A549 treated with AZD2906 at 1 μM for 4 hours (cell line): ENCODE data around the gene RNF182. TPM values are rescaled to one million over a fixed set of nuclear protein-coding genes. Genes with fewer than 3 reads are reported as not detected.

Source experiments
- total RNA-seq: library from RNA; stranded (reverse); fragments of 200-300 nt; extraction: Qiagen RNA extraction; gene quantifications from 5 replicates; pipeline ENCODE4 v1.2.3, GENCODE V29; 2022

Gene RNF182
- total RNA-seq, result 2.6 to 3.2 TPM (median 3.1 TPM) in 5 replicates

GRCh38 chr6:13924949-13925881, at the start of gene RNF182:
RNF182 (plus strand) TSS chr6:13924952; CDS start chr6:13977120, 52,168 bp downstream.

Other genes with a start within 250 kb of the RNF182 start
- gene RANBP9, start 213.1 kb upstream of the RNF182 start, total RNA-seq, result 10.9 to 14.6 TPM (median 12.6 TPM) in 5 replicates
- 9.0 to 15.2 TPM (median 13.4 TPM) in 5 replicates for gene MCUR1, start 110.4 kb upstream of the RNF182 start, total RNA-seq
- 1.5 to 2.3 TPM (median 1.7 TPM) in 5 replicates for gene CD83, start 192.8 kb downstream of the RNF182 start, total RNA-seq